G401 (cell line): Measurements from ENCODE around the gene FMOD. TPM values are rescaled to one million over a fixed set of nuclear protein-coding genes. Genes with fewer than 3 reads are reported as not detected.
"Not testable (repeated sequence)": the region's sequence is repeated elsewhere in the genome, so short reads cannot be mapped to it uniquely, and the experiment has no call there.

ENCODE experiments used
- DNase-seq: peaks from one replicate; pipeline ENCODE4 v3.0.0-alpha.2; 2015; ENCODE audit warnings: low spot score
- in situ Hi-C: cut with HindIII; loops from 2 replicates; pipeline ENCODE4 v1.10.0; 2016; ENCODE audit warnings: low sequenced_read_pairs, mixed read lengths
- total RNA-seq: library from RNA; depleted of rRNA; stranded (reverse); fragments of >200 nt; shearing (Covaris generic); gene quantifications from 2 replicates; pipeline ENCODE4 v1.2.3, GENCODE V29; 2014

The FMOD gene
- total RNA-seq, 1 experiment from 2014 or later: not detected

DNA sequence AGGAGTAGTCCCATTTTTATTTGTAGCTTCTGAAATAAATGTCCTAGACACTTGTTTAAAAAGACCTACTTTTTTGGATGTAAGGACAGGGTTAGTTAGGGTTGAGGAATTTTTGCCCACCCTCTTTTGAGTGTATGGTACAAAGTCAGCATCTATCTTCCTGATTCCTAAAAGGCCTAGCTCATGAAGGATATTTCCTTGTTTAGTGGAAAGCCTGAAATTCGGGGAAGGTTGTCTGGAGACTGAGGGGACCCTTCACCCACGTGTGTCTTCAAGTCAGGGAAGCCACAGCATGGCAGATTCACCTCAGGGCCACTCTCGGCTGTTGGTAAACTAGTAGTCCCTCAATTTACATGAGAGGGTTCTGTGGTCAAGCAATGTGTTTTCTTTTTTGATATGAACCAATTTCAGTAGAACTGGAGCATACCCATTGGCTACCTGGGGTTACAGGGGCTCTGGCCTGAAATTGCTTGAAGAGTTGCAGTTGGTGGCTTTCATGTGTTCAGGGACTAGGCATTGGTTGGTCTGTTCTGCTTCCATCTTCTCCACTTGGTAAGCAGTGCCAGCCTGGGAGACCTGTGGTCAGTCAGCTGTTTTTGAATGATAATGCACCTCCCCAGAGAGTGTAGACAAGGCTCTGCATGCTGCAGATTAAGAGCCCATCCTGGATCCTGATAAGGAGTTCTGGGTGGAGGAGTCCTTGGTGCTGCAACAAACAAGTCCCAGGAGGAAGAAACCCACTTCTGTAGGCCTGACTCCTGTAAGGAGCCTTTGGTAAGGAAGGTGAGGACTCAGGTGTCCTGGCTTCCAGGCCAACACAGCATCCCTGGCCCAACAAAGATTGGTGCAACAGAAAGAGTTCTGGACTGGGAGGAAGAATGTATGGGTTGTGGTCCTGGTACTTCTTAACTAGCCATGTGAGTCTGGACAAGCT is 39.3 kb downstream of the FMOD start:
- no peak for DNase-seq
- in situ Hi-C loops: no loop called here

DNA sequence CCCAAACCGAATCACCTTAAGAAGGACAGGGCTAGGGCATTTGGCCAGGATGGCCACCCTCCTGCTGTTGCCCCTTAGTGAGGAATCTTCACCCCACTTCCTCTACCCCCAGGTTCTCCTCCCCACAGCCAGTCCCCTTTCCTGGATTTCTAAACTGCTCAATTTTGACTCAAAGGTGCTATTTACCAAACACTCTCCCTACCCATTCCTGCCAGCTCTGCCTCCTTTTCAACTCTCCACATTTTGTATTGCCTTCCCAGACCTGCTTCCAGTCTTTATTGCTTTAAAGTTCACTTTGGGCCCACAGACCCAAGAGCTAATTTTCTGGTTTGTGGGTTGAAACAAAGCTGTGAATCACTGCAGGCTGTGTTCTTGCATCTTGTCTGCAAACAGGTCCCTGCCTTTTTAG is 42.0 kb downstream of the FMOD start:
- DNase-seq: no peak
- in situ Hi-C loops: no loop called here

DNA sequence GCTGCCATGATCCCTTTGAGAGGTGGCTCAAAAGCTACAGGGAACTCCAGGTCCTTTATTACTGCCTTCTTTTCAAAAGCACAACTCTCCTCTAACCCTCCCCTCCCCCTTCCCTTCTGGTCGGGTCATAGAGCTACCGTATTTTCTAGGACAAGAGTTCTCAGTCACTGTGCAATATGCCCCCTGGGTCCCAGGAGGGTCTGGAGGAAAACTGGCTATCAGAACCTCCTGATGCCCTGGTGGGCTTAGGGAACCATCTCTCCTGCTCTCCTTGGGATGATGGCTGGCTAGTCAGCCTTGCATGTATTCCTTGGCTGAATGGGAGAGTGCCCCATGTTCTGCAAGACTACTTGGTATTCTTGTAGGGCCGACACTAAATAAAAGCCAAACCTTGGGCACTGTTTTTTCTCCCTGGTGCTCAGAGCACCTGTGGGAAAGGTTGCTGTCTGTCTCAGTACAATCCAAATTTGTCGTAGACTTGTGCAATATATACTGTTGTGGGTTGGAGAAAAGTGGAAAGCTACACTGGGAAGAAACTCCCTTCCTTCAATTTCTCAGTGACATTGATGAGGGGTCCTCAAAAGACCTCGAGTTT is 42.5 kb downstream of the FMOD start:
- DNase-seq: no peak
- in situ Hi-C loops: no loop called here

DNA sequence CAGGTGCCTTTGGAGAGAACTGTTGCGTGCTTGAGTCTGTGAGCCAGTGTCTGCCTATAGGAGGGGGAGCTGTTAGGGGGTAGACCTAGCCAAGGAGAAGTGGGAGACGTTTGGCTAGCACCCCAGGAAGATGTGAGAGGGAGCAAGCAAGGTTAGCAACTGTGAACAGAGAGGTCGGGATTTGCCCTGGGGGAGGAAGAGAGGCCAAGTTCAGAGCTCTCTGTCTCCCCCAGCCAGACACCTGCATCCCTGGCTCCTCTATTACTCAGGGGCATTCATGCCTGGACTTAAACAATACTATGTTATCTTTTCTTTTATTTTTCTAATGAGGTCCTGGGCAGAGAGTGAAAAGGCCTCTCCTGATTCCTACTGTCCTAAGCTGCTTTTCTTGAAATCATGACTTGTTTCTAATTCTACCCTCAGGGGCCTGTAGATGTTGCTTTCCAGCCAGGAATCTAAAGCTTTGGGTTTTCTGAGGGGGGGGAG is 43.2 kb downstream of the FMOD start:
- in situ Hi-C loops: no loop called here

GRCh38 chr1:203306965-203307541 is 43.9 kb downstream of the FMOD start:
- DNase-seq: no peak

More for the DNA sequence above, 43.2 kb downstream of the FMOD start:
- DNase-seq: no peak

GRCh38 chr1:203306089-203306964 is 44.6 kb downstream of the FMOD start:
- DNase-seq: peak; percentile 75
- in situ Hi-C loops: no loop called here

More at GRCh38 chr1:203306965-203307541, 43.9 kb downstream of the FMOD start:
- in situ Hi-C loops: no loop called here

GRCh38 chr1:203305809-203306088 is 45.2 kb downstream of the FMOD start:
- DNase-seq: no peak
- in situ Hi-C loops: no loop called here

GRCh38 chr1:203304919-203305808 is 45.8 kb downstream of the FMOD start, which contains the start of gene BTG2:
TSS of gene BTG2 (plus strand) at chr1:203305519. CDS start at chr1:203305607, 88 bp downstream.
- DNase-seq: peak; percentile 97
- in situ Hi-C loops: no loop called here

GRCh38 chr1:203304391-203304918 is 46.5 kb downstream of the FMOD start:
- no peak for DNase-seq
- in situ Hi-C loops: no loop called here

DNA sequence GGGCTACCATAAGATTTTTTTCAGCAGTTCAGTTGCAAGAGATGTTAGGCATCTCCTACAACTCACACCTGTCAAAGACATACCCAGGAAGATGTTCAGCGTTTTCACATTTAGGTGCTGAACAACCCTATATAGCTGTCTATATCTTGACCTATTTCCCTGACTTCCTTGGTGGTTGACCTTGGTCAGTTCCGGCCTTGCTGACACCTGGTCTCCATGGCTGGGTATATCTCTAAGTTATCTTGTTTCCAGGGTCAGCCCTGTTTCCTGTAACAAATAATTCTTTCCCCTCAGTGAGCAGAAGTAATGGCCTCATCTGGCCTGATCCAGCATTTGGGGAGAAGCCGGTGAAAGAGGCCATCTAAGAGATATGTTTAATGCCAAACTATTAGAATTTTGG is 48.0 kb downstream of the FMOD start:
- in situ Hi-C loops: no loop called here
- DNase-seq: no peak

- in situ Hi-C loops: no loop called here
- DNase-seq: no peak
Measured at GRCh38 chr1:203302456-203302855, 48.5 kb downstream of the FMOD start.

DNA sequence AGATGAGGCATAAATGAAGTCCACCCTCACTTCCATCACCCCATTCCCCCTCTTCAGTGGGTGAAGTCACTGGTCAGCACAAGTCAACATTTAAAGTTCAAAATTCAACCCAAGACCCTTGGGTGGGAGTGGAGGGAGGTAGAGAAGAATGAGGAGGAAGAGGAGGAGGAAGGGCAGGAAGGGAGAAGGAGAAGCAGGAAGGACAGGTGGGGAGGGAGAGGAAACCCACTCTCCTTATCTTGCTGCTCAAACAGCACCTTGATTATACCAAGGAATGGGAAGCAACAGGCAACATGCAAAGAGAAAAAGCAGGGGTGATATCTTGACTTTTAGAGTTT is 49.6 kb downstream of the FMOD start:
- in situ Hi-C loops: no loop called here
- no peak for DNase-seq

GRCh38 chr1:203300441-203301330 is 50.2 kb downstream of the FMOD start:
- DNase-seq: no peak
- in situ Hi-C loops: no loop called here

DNA sequence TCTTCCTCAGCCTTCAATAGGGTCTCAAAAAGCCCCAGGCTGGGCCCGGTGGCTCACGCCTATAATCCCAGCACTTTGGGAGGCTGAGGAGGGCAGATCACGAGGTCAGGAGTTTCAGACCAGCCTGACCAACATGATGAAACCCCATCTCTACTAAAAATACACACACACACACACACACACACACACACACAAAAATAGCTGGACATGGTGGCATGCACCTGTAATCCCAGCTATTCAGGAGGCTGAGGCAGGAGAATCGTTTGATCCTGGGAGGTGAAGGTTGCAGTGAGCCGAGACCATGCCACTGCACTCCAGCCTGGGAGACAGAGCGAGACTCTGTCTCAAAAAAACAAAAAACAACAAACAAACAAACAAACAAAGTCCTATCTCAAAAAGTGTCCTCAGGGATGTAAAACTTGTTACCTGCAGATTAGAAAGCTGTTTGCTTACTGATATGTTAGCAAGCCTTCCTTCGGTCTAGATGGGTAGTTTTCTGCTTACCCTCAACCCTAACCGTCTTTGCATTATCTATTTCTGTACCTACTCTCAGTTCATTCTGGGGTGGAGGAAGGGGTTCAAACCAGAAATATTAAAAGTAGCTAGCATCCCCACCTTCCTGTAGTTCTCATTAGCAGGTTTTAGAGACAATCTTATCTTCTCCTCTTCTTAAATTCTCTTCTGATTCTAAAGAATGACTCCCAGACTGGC is 51.0 kb downstream of the FMOD start:
- in situ Hi-C loops, DNase-seq: not testable (repeated sequence)

DNA sequence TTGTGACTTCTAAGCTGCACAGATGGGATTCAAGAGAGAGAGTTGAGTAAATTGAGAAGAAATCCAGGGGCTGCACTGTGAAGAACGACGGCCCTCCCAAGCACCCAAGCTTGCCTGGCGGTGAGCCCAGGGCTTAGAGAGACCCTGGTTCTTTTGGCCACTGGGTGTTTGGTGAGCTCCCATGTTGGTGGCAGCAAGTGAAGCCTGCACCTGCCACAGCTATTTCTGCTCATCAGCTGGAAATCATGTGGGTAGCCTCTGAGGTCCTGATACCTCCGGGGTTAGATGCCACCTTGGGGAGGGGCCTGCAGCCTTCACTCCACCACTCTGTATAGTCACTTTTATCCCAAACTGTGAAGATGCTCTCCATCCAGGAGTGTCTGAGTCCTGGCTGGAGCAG is 51.8 kb downstream of the FMOD start:
- no peak for DNase-seq
- in situ Hi-C loops: no loop called here

- no peak for DNase-seq
- in situ Hi-C loops: no loop called here
Measured at GRCh38 chr1:203296460-203297073, 54.4 kb downstream of the FMOD start.
